Activated naive CD8-positive, alpha-beta T cell treated with anti-CD3 and anti-CD28 coated beads, Interleukin-2, amount 10 ng/mL, durations not matched to agents 7 days and 5 days (primary cell): ENCODE data around the gene NUMA1. TPM values are rescaled to one million over a fixed set of nuclear protein-coding genes. Genes with fewer than 3 reads are reported as not detected.
A peak's percentile ranks its signal among the peaks of the same experiment; 100 is the strongest.

ENCODE experiments used
- ATAC-seq: fragments of 150-1000 bp; cut with Tn5 transposase; one replicate; pipeline ENCODE4 v1.10.0; 2021; ENCODE audit warnings: low read depth, moderate library complexity
- POLR2A ChIA-PET: fragments of 350-600 bp; sonication (Branson Sonifier 250); formaldehyde crosslinking; loops from one replicate; lab custom pipeline; 2021; ENCODE audit warnings: antibody characterized with exemption; lab: Charles Lee
- DNase-seq: peaks from one replicate; pipeline ENCODE4 v3.0.0; 2021
- H3K27ac Mint-ChIP-seq: one replicate; pipeline ENCODE4 v1.8.0; 2022; ENCODE audit warnings: mild to moderate bottlenecking, mixed read lengths
- H3K27me3 Mint-ChIP-seq: one replicate; pipeline ENCODE4 v1.8.0; 2022; ENCODE audit warnings: mild to moderate bottlenecking, moderate library complexity, mixed read lengths
- H3K36me3 Mint-ChIP-seq: one replicate; pipeline ENCODE4 v1.8.0; 2021; ENCODE audit warnings: mild to moderate bottlenecking, mixed read lengths
- H3K4me1 Mint-ChIP-seq: one replicate; pipeline ENCODE4 v1.8.0; 2021; ENCODE audit warnings: mixed read lengths
- H3K4me3 Mint-ChIP-seq: one replicate; pipeline ENCODE4 v1.8.0; 2022; ENCODE audit warnings: mild to moderate bottlenecking, moderate library complexity, mixed read lengths
- H3K9me3 Mint-ChIP-seq: one replicate; pipeline ENCODE4 v1.8.0; 2021; ENCODE audit warnings: mixed read lengths
- total RNA-seq, 2 experiments: library from RNA; stranded (reverse); gene quantifications; one replicate each; pipeline ENCODE4 v1.2.3, GENCODE V29; 2021

The NUMA1 gene
- total RNA-seq, 2 experiments from 2014 or later = 262 to 263 TPM

DNA sequence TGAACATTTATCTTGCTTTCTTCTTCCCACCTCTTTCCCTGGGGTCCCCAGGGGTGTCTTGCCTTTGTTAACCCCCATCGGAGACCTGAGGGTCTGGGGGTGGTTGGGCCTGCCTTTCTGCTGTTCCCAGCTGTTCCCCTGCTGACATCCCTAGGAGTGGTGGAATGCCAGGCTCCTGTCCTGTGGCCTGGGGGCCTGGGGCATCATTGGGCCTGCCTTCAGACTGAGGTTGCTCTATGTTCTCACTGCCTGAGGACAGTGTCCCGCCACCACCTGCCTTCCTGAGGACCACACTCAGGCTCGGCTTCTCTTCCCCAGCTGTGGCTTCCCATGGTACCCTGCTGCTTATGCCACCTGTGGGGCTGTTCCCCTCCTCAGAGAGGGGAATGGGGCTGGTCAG is 82.7 kb downstream of the NUMA1 start:
- Mint-ChIP-seq H3K9me3 (no peaks in the 10 kb centered on the region), H3K27me3 (no peaks in the 10 kb centered on the region), H3K36me3 (peaks cover 8% of the 10 kb centered on the region), H3K27ac (no peak overlapping the region), H3K4me3 (no peak overlapping the region), H3K4me1 (peaks cover 24% of the 10 kb centered on the region)
- ATAC-seq (no peak), DNase-seq (no peak)
- POLR2A ChIA-PET = interaction anchor here (0.7 to 1.3 kb wide), 2 partner anchors 41 to 93 kb away, joined by 3 to 4 read pairs; no protein-coding TSS in a partner anchor

DNA sequence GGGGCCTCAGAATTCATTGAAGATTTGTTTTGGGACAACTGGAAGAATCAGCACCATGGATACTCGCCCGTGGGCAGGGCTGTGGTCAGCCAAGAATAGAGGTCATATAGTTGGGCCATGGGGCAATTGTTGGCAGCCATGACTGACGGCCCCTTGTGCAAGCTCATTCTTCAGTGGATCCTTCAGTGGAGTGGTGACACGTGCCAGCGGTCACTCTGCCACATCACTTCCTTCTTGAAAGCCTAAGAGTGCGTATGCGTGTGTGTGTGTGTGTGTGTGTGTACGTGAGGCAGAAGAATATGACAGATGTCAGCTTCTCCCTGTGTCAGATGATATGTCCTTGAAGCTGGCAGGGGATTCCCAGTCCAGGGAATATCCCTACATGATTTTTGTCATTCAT is 83.4 kb downstream of the NUMA1 start:
- Mint-ChIP-seq H3K4me3 (no peak overlapping the region), H3K4me1 (peaks cover 24% of the 10 kb centered on the region), H3K27me3 (no peaks in the 10 kb centered on the region), H3K36me3 (peaks cover 4% of the 10 kb centered on the region), H3K9me3 (no peaks in the 10 kb centered on the region), H3K27ac (no peak overlapping the region)
- POLR2A ChIA-PET = interaction anchor here (0.7 kb wide), 1 partner anchor 40 kb away, joined by 4 read pairs; no protein-coding TSS in a partner anchor
- ATAC-seq (no peak), DNase-seq (no peak)

DNA sequence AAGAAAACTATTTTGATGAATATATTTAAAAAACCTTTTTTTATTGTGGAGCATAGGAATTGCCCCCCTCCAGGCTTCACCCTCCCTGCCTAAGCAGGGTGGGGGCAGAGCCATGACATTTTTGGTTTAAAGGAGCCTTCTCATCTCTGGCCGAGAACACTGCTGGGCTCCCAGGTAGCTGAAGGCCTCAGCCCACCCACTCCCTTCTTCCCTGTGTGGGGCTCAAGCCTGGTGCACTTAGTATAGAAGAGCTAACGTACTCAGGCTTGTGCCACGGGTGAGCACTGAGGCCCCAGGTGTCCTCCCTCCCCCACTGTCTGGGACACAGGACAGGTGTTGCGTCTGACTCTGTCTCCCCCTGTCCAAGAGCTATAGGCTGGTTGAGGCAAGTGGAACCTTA is 83.8 kb downstream of the NUMA1 start:
- Mint-ChIP-seq H3K4me3 (no peak overlapping the region), H3K27me3 (no peaks in the 10 kb centered on the region), H3K36me3 (peaks cover 1% of the 10 kb centered on the region), H3K27ac (no peak overlapping the region), H3K9me3 (no peaks in the 10 kb centered on the region), H3K4me1 (peaks cover 22% of the 10 kb centered on the region)
- no peak for ATAC-seq
- no peak for DNase-seq
- POLR2A ChIA-PET = no interaction called here

DNA sequence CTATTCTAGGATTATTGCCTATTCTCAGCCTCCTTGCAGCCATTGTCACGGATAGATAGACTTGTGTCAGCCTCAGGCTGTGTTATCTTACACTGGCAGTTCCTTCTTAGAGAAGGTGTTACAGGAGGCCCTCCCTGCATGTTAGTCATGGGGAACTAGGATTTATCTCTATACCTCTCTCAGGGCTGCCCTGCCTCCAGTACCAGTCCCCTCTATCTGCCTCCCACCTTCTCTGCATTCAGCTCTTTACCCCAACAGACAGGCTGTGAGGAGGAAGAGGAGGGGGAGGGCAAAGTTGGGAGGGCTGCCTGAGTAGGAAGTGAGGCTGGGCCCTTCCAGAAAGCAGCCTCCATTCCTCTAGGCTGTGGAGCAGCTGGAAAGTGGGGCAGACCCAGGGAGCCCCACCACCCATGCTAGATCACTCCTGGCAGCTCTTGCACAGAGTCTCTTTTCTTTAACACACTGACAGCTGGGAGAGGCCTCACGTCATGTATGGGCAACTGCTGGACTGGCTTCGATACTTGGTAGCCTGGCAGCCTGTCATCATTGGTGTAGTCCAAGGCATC is 84.5 kb downstream of the NUMA1 start:
- POLR2A ChIA-PET = no interaction called here

DNA sequence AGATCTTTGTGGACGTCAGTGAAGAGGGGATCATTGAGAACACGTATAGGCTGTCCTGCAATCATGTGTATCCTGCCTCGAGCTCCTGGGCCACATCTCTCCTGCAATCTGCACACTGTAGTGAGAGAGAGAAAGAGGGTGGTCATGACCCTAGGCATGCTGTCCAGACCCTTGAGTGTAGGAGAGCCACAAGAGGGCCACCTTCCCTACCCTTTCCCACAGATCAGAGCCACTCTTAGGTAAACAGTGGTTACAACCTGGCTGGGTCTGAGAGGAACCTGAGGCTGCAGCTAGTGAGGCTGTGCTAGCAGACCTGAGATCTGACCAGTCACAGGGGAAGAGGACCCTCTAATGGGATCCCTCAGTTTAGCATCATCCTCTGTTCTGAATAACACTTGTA is 85.6 kb downstream of the NUMA1 start:
- Mint-ChIP-seq H3K4me3 (no peak overlapping the region), H3K4me1 (peaks cover 20% of the 10 kb centered on the region), H3K27me3 (no peaks in the 10 kb centered on the region), H3K27ac (no peak overlapping the region), H3K36me3 (peaks cover 1% of the 10 kb centered on the region), H3K9me3 (no peaks in the 10 kb centered on the region)
- ATAC-seq = no peak
- POLR2A ChIA-PET = interaction anchor here (0.5 kb wide), 1 partner anchor 1794 kb away, joined by 3 read pairs; no protein-coding TSS in a partner anchor
- DNase-seq = no peak

More for the DNA sequence above, 84.5 kb downstream of the NUMA1 start:
- Mint-ChIP-seq H3K36me3 (peaks cover 1% of the 10 kb centered on the region), H3K27me3 (no peaks in the 10 kb centered on the region), H3K4me1 (peaks cover 22% of the 10 kb centered on the region), H3K9me3 (no peaks in the 10 kb centered on the region), H3K4me3 (no peak overlapping the region), H3K27ac (no peak overlapping the region)
- ATAC-seq (no peak), DNase-seq (no peak)

DNA sequence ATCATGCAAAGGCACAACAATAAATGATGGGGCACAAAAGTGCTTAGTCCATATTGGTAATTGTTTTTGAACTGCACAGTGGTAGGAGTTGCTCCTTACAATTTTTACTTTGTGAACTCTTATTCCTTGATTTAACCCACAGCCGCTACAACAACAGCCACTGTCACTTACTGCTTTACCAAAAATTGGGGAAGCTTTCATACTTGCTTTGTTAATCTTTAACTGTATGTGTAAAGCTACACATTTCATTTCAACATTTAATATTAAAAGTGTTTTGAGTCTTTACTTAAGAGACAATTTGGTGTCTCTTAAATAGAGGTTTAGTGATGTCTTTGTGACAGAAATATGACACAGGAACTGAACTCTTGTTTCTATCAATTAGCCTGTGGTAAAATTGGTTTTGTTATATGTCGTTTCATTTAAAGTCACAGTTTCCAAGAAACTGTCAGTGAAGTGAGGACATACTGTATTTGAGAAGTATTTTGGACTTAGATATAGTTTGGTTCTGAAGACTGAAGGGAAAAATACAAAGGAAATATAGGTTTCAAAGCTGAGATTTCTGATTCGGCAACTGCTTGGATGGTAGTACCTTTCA is 88.1 kb downstream of the NUMA1 start:
- H3K27ac Mint-ChIP-seq = no peak overlapping the region
- DNase-seq = no peak
- no peaks in the 10 kb centered on the region for H3K9me3 Mint-ChIP-seq
- POLR2A ChIA-PET = no interaction called here
- H3K4me1 Mint-ChIP-seq = peaks cover 4% of the 10 kb centered on the region
- H3K36me3 Mint-ChIP-seq = no peaks in the 10 kb centered on the region
- H3K4me3 Mint-ChIP-seq = no peak overlapping the region
- no peak for ATAC-seq
- H3K27me3 Mint-ChIP-seq = no peaks in the 10 kb centered on the region

DNA sequence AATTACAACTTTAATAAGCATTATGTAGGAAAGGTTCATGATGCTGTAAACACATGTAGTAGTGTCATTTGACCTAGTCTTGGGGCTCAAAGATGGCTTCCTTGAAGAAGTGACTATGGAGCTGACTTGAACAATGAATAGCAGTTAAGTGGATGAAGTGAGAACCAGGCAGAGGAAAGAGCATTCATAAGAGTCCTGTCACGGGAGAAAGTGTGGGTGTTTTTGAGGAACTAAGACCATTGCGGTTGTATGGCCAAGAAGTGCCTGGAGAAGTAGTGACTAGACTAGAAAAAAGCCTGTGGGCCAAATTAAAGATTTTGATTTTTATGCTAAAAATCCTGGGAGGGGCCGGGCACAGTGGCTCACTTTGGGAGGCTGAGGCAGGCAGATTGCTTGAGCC is 88.8 kb downstream of the NUMA1 start:
- POLR2A ChIA-PET = no interaction called here
- no peak for DNase-seq
- Mint-ChIP-seq H3K4me1 (peaks cover 4% of the 10 kb centered on the region), H3K27me3 (no peaks in the 10 kb centered on the region), H3K27ac (no peak overlapping the region), H3K36me3 (peaks cover 2% of the 10 kb centered on the region), H3K9me3 (no peaks in the 10 kb centered on the region), H3K4me3 (no peak overlapping the region)
- ATAC-seq = no peak

DNA sequence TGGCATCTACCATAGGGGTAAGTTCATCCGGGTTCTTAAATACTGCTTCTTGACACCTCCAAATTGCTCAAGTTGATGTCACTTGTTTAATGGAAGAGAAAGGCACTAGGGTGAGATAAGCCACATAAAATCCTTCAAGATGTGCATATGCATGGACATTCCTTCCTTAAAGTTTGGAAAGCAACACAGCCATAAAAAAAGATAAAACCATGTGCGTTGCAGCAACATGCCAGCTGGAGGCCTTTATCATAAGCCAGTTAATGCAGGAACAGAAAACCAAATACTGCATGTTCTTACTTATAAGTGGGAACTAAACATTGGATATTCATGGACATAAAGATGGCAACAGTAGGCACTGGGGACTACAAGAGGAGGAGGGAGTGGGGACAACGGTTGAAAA is 89.6 kb downstream of the NUMA1 start:
- POLR2A ChIA-PET = no interaction called here
- Mint-ChIP-seq H3K4me1 (peaks cover 4% of the 10 kb centered on the region), H3K9me3 (no peaks in the 10 kb centered on the region), H3K4me3 (no peak overlapping the region), H3K27me3 (no peaks in the 10 kb centered on the region), H3K27ac (no peak overlapping the region), H3K36me3 (peaks cover 2% of the 10 kb centered on the region)
- ATAC-seq (no peak), DNase-seq (no peak)

DNA sequence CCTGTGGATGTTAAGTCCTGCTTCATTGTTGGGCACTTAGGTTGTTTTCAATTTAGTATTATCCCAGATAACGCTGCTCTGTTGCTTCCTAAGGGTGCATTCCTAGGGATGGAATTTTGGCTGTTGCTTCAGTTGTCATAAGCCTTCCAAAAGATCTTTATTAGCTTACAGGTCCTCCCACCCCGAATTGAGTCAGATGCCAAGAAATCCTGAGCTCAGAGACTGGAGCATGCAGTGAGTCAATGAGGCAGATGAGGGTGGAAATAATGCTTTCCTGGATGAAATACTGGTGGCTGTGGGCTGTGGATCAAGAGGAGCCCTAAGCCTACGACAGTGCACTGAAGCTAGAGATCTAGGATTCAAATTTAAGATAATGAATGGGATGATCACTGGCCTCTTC is 92.3 kb downstream of the NUMA1 start:
- Mint-ChIP-seq H3K27ac (no peak overlapping the region), H3K36me3 (peaks cover 4% of the 10 kb centered on the region), H3K4me3 (no peak overlapping the region), H3K4me1 (peaks cover 9% of the 10 kb centered on the region), H3K27me3 (no peaks in the 10 kb centered on the region), H3K9me3 (no peaks in the 10 kb centered on the region)
- DNase-seq (no peak), ATAC-seq (no peak)
- POLR2A ChIA-PET = interaction anchor here (0.5 to 1.0 kb wide), 2 partner anchors 19 to 424 kb away, joined by 3 read pairs; no protein-coding TSS in a partner anchor

DNA sequence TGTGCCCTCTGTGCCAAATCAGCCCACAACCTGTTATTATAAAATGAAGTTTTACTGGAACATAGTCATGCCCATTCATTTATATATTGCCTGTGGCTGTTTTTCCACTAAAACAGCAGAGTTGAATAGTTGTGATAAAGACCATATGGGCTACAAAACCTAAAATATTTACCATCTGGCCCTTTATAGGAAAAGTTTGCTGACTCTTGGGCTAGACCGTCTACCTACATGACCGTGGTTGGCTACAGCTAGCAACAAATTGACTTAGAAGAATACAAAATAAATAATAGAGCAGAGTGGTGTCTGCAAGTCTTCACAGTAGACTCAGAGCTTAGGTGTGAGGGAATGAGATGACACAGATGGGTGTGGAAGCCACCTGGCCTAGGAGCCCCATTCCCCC is 92.8 kb downstream of the NUMA1 start:
- Mint-ChIP-seq H3K27me3 (no peaks in the 10 kb centered on the region), H3K27ac (no peak overlapping the region), H3K4me3 (no peak overlapping the region), H3K4me1 (peaks cover 8% of the 10 kb centered on the region), H3K9me3 (no peaks in the 10 kb centered on the region), H3K36me3 (peaks cover 4% of the 10 kb centered on the region)
- POLR2A ChIA-PET = interaction anchor here (1.0 kb wide), 1 partner anchor 424 kb away, joined by 3 read pairs; no protein-coding TSS in a partner anchor
- ATAC-seq (no peak), DNase-seq (no peak)

DNA sequence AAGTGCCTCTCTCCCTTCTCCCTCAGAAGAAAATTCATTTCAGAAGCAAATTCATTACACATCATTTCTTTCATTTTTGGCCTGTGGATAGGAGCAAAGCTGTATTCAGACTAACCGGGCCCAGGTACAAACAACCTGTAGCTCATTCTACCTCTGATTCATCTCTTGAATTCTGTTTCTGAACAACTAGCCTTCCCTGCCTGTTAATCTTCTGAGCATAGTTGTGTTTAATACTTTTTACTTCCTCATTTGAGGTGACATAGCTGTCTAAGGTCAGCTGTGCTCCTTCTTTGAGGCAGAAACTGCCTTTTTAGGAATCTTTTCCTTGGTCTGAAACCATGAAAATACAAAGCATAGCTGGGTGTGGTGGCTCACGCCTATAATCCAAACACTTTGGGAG is 94.2 kb downstream of the NUMA1 start:
- ATAC-seq = no peak
- peaks cover 6% of the 10 kb centered on the region for H3K36me3 Mint-ChIP-seq
- POLR2A ChIA-PET = no interaction called here

DNA sequence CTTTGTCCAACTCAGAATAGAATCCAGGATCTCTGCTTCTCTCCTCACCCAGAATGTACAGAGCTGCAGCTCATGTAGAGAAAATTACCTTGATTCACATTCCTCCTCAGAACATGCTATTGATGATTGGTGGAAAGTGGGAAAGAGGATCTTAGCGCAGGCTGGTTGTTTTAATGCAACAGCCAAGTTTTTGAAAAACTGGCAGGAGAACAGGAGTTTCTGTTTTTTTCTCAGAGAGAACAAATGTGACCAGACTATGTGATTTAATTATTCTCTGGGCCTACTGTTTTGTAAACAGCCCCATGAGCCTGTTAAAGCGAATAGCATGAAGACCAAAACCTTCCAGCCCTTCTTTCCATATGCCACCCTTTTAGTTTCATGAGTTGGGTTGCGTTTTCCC is 100.7 kb downstream of the NUMA1 start:
- Mint-ChIP-seq H3K27ac (no peak overlapping the region), H3K9me3 (no peaks in the 10 kb centered on the region), H3K36me3 (peaks cover 4% of the 10 kb centered on the region), H3K27me3 (no peaks in the 10 kb centered on the region), H3K4me1 (no peaks in the 10 kb centered on the region), H3K4me3 (no peak overlapping the region)
- DNase-seq (no peak), ATAC-seq (no peak)
- POLR2A ChIA-PET = no interaction called here

More for the DNA sequence above, 94.2 kb downstream of the NUMA1 start:
- Mint-ChIP-seq H3K4me1 (peaks cover 5% of the 10 kb centered on the region), H3K4me3 (no peak overlapping the region), H3K9me3 (no peaks in the 10 kb centered on the region), H3K27me3 (no peaks in the 10 kb centered on the region), H3K27ac (no peak overlapping the region)
- DNase-seq = no peak

DNA sequence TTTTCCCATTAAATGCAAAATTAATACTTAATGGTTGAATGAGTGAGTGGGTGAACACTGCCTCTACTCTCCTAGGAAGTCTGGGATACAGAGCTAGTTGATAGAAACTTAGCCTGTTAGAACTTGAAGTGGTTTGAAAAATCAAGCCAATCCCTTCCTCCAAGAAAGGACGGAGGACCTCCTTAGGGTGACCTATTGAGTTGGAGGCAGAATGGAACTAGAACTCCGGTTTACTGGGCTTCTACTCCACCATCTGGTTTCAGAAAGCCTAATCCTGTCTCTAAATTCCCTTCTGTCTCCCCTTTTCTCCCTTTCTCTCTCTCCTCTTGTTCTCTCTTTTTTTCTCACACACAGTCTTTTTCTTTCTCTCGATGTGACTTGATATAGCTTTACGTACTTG is 101.2 kb downstream of the NUMA1 start:
- Mint-ChIP-seq H3K27me3 (no peaks in the 10 kb centered on the region), H3K4me1 (no peaks in the 10 kb centered on the region), H3K4me3 (no peak overlapping the region), H3K27ac (no peak overlapping the region), H3K36me3 (peaks cover 4% of the 10 kb centered on the region), H3K9me3 (no peaks in the 10 kb centered on the region)
- POLR2A ChIA-PET = no interaction called here
- no peak for ATAC-seq
- DNase-seq = no peak

DNA sequence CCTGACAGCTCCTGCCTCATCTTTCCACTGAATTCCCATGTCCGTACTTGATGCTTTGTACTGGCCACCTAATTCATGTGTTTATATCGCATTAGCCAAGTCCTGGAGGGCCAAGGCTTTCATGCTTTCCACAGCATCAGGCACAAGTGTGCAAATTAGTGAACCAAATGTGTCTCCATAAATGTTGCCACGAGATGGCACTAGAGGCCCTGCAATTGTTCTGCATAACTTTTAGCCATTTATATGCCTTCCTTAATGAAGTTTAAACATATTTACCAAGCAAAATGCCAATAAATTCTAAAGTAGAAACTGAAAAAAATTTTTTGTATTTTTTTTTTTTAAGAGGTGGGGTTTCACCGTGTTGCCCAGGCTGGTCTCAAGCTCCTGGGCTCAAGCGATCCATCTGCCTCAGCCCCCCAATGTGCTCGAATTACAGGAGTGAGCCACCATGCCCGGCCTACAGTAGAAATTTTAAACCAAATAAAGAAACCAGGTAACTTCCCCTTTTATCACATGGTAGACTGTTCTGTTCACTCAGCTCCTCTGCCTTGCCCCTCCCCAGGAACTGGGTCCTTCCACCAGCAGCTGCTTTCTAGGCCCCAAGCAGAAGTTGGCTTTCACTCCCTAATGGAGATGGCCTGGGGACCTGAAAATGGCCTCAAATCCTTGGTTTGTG is 102.5 kb downstream of the NUMA1 start:
- POLR2A ChIA-PET = no interaction called here
- DNase-seq (no peak), ATAC-seq (peak; percentile 72)
- Mint-ChIP-seq H3K4me3 (no peak overlapping the region), H3K4me1 (no peaks in the 10 kb centered on the region), H3K9me3 (no peaks in the 10 kb centered on the region), H3K27me3 (no peaks in the 10 kb centered on the region), H3K36me3 (peaks cover 4% of the 10 kb centered on the region), H3K27ac (no peak overlapping the region)
